RWPE2 (cell line): ENCODE results near the gene ADGRL4.
"Not testable (repeated sequence)": the region's sequence is repeated elsewhere in the genome, so short reads cannot be mapped to it uniquely, and the experiment has no call there.

Source experiments
- ATAC-seq: fragments of 200-7000 bp; cut with Tn5 transposase; 3 replicates; pipeline ENCODE4 v1.9.1; 2021; ENCODE audit warnings: low read depth
- DNase-seq: peaks from one replicate; pipeline ENCODE4 v3.0.0-alpha.2; 2020; ENCODE audit warnings: low spot score
- H3K27ac ChIP-seq: fragments of 450-650 bp; 2 replicates; pipeline ENCODE4 v1.5.1; 2017; ENCODE audit warnings: mild to moderate bottlenecking; ENCODE audit not compliant: poor library complexity, severe bottlenecking
- H3K27me3 ChIP-seq: fragments of 250-450 bp; sonication (Bioruptor Pico); 2 replicates; pipeline ENCODE4 v1.5.1; 2021; ENCODE audit warnings: mild to moderate bottlenecking, moderate library complexity; ENCODE audit not compliant: insufficient read depth, poor library complexity, severe bottlenecking
- H3K36me3 ChIP-seq: fragments of 250-450 bp; sonication (Bioruptor Pico); 2 replicates; pipeline ENCODE4 v1.5.1; 2020; ENCODE audit warnings: low read depth, mild to moderate bottlenecking, moderate library complexity
- H3K4me1 ChIP-seq: fragments of 250-450 bp; sonication (Bioruptor Pico); 2 replicates; pipeline ENCODE4 v1.5.1; 2021; ENCODE audit warnings: mild to moderate bottlenecking, moderate library complexity; ENCODE audit not compliant: insufficient read depth, poor library complexity, severe bottlenecking
- H3K4me3 ChIP-seq: fragments of 250-450 bp; sonication (Bioruptor Pico); 2 replicates; pipeline ENCODE4 v1.5.1; 2021; ENCODE audit warnings: mild to moderate bottlenecking, moderate library complexity; ENCODE audit not compliant: severe bottlenecking
- H3K9me3 ChIP-seq: fragments of 250-450 bp; sonication (Bioruptor Pico); 2 replicates; pipeline ENCODE4 v1.5.1; 2021; ENCODE audit warnings: mild to moderate bottlenecking, moderate library complexity; ENCODE audit not compliant: severe bottlenecking
- TF ChIP-seq, protein P1 (sequence below): fragments of 450-650 bp; IDR thresholded peaks from one replicate; pipeline ENCODE4 v1.5.1; 2017; ENCODE audit warnings: mild to moderate bottlenecking, moderate library complexity; ENCODE audit not compliant: poor library complexity, severe bottlenecking

The ADGRL4 gene

DNA sequence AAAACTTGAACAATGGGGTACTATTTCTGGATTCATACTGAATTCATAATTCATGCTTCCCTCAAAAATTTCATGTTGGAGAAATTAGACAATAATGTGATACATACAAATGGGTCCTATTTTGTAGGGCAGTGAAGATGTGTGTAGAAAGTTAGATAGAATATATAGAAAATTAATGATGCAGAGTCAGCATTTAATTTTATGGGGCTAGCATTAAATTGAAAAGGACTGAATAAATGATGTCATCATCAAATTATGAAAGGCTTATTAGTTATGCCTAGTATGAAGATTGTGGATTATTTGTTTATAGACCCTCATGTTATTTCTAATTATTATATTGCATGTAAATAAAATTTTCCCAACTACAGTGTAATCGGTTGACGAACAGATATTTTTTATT lies 119.1 kb downstream of the ADGRL4 start:
- Histone ChIP-seq H3K27me3 (no peaks in the 10 kb centered on the region), H3K4me3 (no peak overlapping the region), H3K9me3 (no peaks in the 10 kb centered on the region), H3K36me3 (no peaks in the 10 kb centered on the region), H3K4me1 (no peaks in the 10 kb centered on the region), H3K27ac (no peak overlapping the region)
- TF ChIP-seq, protein P1, sequence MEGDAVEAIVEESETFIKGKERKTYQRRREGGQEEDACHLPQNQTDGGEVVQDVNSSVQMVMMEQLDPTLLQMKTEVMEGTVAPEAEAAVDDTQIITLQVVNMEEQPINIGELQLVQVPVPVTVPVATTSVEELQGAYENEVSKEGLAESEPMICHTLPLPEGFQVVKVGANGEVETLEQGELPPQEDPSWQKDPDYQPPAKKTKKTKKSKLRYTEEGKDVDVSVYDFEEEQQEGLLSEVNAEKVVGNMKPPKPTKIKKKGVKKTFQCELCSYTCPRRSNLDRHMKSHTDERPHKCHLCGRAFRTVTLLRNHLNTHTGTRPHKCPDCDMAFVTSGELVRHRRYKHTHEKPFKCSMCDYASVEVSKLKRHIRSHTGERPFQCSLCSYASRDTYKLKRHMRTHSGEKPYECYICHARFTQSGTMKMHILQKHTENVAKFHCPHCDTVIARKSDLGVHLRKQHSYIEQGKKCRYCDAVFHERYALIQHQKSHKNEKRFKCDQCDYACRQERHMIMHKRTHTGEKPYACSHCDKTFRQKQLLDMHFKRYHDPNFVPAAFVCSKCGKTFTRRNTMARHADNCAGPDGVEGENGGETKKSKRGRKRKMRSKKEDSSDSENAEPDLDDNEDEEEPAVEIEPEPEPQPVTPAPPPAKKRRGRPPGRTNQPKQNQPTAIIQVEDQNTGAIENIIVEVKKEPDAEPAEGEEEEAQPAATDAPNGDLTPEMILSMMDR, result no peak
- DNase-seq (no peak), ATAC-seq (no peak)

- H3K27me3 ChIP-seq, result no peaks in the 10 kb centered on the region
- H3K27ac ChIP-seq, result no peak overlapping the region
- H3K4me3 ChIP-seq, result no peak overlapping the region
- no peak; the same call in 2 of the 3 replicates for ATAC-seq
- H3K4me1 ChIP-seq, result no peaks in the 10 kb centered on the region
- no peaks in the 10 kb centered on the region for H3K36me3 ChIP-seq
- DNase-seq, result no peak
- TF ChIP-seq, protein P1, result no peak
- no peaks in the 10 kb centered on the region for H3K9me3 ChIP-seq
Observed at GRCh38 chr1:78884685-78885452, 121.7 kb downstream of the ADGRL4 start.

DNA sequence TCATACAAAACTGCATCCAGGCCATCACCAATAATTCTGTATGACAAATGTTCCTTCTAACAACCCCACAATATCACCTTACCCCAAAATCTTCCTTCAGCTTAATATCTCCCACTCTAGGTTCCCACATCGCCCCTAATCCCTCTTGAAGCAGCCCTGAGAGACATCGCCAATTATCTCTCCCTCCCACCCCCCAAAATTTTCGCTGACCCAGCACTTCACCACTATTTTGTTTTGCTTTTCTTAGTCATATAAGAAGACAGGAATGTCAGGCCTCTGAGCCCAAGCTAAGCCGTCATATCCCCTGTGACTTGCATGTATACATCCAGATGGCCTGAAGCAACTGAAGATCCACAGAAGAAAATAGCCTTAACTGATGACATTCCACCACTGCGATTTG lies 126.3 kb downstream of the ADGRL4 start:
- TF ChIP-seq, protein P1, result no peak
- H3K4me1 ChIP-seq, result no peaks in the 10 kb centered on the region
- ATAC-seq (no peak), DNase-seq (no peak)
- no peaks in the 10 kb centered on the region for H3K27me3 ChIP-seq
- H3K27ac ChIP-seq, result no peak overlapping the region
- H3K9me3 ChIP-seq, result no peaks in the 10 kb centered on the region
- no peaks in the 10 kb centered on the region for H3K36me3 ChIP-seq
- no peak overlapping the region for H3K4me3 ChIP-seq

DNA sequence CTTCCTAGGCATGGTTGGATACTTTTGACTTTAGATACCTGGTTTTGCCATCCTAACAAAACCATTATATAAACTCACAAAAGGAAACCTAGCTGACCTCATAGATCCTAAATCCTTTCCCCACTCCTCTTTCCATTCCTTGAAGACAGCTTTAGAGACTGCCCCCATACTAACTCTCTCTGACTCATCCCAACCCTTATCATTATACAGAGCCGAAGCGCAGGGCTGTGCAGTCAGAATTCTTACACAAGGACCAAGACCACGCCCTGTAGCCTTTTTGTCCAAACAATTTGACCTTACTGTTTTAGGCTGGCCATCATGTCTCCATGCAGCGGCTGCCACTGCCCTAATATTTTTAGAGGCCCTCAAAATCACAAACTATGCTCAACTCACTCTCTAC lies 130.5 kb downstream of the ADGRL4 start:
- not testable (repeated sequence) for ATAC-seq

GRCh38 chr1:78872801-78873200 lies 133.7 kb downstream of the ADGRL4 start:
- H3K4me1 ChIP-seq, H3K4me3 ChIP-seq, H3K36me3 ChIP-seq, H3K9me3 ChIP-seq, H3K27me3 ChIP-seq, H3K27ac ChIP-seq: not testable (repeated sequence)
- peak; percentile 75 for ATAC-seq
- peak; percentile 64 for DNase-seq

More for the DNA sequence above, 130.5 kb downstream of the ADGRL4 start:
- H3K36me3 ChIP-seq, H3K27me3 ChIP-seq, H3K27ac ChIP-seq, DNase-seq, H3K9me3 ChIP-seq, H3K4me1 ChIP-seq, H3K4me3 ChIP-seq: not testable (repeated sequence)

DNA sequence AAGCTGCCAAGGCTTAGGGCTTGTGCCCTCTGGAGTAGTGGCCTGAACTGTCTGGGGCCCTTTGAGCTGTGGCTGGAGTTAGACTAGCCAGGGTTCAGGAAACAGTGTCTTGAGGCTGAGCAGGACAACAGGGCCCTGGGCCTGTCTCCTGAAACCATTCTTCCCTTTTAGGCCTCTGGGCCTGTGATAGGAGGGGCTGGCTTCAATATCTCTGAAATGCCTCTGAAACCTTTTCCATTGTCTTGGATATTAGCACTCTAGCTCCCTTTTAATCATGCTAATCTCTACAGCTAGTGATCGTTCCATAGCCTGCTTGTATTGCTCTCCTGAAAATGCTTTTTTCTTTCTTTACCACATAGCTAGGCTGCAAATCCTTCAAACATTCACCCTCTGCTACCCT lies 135.3 kb downstream of the ADGRL4 start:
- H3K9me3 ChIP-seq, result no peaks in the 10 kb centered on the region
- DNase-seq, result no peak
- ATAC-seq, result no peak
- no peaks in the 10 kb centered on the region for H3K4me1 ChIP-seq
- H3K36me3 ChIP-seq, result no peaks in the 10 kb centered on the region
- no peak overlapping the region for H3K27ac ChIP-seq
- no peaks in the 10 kb centered on the region for H3K27me3 ChIP-seq
- TF ChIP-seq, protein P1, result no peak
- H3K4me3 ChIP-seq, result no peak overlapping the region
